Loucy (cell line): ENCODE data around the gene PCSK2.

ENCODE experiments used
- CTCF ChIP-seq: fragments of 200-600 bp; sonication (generic); conservative IDR thresholded peaks from 2 replicates; pipeline ENCODE4 v1.5.1; 2014; ENCODE audit warnings: mild to moderate bottlenecking, antibody characterized with exemption, low read length
- EZH2phosphoT487 ChIP-seq: fragments of 200-600 bp; IDR thresholded peaks from 2 replicates; pipeline ENCODE4 v1.6.1; 2018; ENCODE audit warnings: antibody characterized with exemption, mild to moderate bottlenecking, moderate library complexity, borderline replicate concordance

- no peak for TF ChIP-seq CTCF
- no peak for TF ChIP-seq EZH2phosphoT487
Observed at GRCh38 chr20:17471606-17472187, 244.9 kb downstream of the PCSK2 start.
